ENCODE measurements around the gene NKX3-2. TPM values are rescaled to one million over a fixed set of nuclear protein-coding genes. Genes with fewer than 3 reads are reported as not detected.

Gene NKX3-2
- total and polyA plus RNA-seq, 10 of the 15 experiments (the other 5 are each of a cell fraction or from before 2014, with no cell fraction given): not detected

DNA sequence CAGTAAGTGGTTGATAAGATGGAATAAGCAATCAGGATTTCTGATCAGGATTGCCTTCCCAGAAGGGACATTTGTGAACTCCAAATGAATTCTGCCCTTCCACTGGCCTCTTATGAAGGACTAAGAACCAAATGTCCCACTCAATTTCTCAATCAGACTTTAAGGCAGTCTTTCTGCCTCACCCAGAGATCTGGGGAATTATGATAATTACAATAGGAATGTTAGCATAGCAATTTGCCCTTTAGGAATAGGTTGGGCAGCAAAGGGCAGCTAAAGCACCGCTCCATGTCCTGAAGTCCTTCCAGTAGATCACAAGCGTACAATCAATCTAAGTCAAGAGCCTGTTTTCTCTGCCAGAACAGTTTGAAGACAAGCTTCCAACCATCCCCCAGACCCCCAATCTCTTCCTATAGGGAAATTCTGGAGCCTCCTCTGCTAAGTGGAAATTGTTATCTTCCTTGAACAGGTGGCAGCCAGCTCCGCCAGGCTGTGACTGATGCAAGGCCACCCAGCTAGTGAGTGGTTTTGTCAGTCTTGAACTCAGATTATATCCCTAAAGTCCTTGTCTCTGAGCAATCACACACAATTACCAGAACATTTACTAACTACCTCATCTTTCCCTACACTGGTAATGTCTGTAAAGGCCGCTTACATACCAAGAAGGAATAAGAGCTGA, 18.6 kb downstream of the NKX3-2 start (continued):
- TF ChIP-seq, protein P1, sequence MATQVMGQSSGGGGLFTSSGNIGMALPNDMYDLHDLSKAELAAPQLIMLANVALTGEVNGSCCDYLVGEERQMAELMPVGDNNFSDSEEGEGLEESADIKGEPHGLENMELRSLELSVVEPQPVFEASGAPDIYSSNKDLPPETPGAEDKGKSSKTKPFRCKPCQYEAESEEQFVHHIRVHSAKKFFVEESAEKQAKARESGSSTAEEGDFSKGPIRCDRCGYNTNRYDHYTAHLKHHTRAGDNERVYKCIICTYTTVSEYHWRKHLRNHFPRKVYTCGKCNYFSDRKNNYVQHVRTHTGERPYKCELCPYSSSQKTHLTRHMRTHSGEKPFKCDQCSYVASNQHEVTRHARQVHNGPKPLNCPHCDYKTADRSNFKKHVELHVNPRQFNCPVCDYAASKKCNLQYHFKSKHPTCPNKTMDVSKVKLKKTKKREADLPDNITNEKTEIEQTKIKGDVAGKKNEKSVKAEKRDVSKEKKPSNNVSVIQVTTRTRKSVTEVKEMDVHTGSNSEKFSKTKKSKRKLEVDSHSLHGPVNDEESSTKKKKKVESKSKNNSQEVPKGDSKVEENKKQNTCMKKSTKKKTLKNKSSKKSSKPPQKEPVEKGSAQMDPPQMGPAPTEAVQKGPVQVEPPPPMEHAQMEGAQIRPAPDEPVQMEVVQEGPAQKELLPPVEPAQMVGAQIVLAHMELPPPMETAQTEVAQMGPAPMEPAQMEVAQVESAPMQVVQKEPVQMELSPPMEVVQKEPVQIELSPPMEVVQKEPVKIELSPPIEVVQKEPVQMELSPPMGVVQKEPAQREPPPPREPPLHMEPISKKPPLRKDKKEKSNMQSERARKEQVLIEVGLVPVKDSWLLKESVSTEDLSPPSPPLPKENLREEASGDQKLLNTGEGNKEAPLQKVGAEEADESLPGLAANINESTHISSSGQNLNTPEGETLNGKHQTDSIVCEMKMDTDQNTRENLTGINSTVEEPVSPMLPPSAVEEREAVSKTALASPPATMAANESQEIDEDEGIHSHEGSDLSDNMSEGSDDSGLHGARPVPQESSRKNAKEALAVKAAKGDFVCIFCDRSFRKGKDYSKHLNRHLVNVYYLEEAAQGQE (IDR thresholded peaks at IDR 0.05; ENCODE audit: low read depth, low read length): no peak
- TF ChIP-seq, protein P2, sequence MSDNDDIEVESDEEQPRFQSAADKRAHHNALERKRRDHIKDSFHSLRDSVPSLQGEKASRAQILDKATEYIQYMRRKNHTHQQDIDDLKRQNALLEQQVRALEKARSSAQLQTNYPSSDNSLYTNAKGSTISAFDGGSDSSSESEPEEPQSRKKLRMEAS (IDR thresholded peaks at IDR 0.05; ENCODE audit: low read depth, low read length): no peak
- TF ChIP-seq EZH2 (IDR thresholded peaks at IDR 0.05; ENCODE audit: borderline replicate concordance, control insufficient read depth, low read depth, low read length) (no peak), MXI1 (IDR thresholded peaks at IDR 0.05; ENCODE audit: low read depth, low read length) (no peak), MEF2B (IDR thresholded peaks at IDR 0.05; ENCODE audit: partially characterized antibody, poor library complexity, severe bottlenecking) (no peak), E4F1 (IDR thresholded peaks at IDR 0.05; ENCODE audit: borderline replicate concordance, partially characterized antibody) (no peak), ESRRA (IDR thresholded peaks at IDR 0.05; ENCODE audit: low read length) (no peak), HDAC6 (IDR thresholded peaks at IDR 0.05; ENCODE audit: unreplicated experiment) (no peak), POLR2AphosphoS2 (IDR thresholded peaks at IDR 0.05; ENCODE audit: low read depth, low read length) (no peak), NFYB (IDR thresholded peaks at IDR 0.05; ENCODE audit: insufficient read depth, low read depth, low read length) (no peak)
- TF ChIP-seq, protein P3, sequence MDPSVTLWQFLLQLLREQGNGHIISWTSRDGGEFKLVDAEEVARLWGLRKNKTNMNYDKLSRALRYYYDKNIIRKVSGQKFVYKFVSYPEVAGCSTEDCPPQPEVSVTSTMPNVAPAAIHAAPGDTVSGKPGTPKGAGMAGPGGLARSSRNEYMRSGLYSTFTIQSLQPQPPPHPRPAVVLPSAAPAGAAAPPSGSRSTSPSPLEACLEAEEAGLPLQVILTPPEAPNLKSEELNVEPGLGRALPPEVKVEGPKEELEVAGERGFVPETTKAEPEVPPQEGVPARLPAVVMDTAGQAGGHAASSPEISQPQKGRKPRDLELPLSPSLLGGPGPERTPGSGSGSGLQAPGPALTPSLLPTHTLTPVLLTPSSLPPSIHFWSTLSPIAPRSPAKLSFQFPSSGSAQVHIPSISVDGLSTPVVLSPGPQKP (IDR thresholded peaks at IDR 0.05; ENCODE audit: low read depth, low read length): no peak
